HEK293 (cell line): ENCODE measurements around the gene POLR3C.

Experiments
- CTCF ChIA-PET: fragments of 350-600 bp; formaldehyde crosslinking; extraction: SDS; loops from one replicate; lab custom pipeline; 2021; ENCODE audit warnings: antibody characterized with exemption; lab: Yijun Ruan, JAX
- POLR2A ChIA-PET: fragments of 300-600 bp; formaldehyde crosslinking; extraction: SDS; loops from one replicate; lab custom pipeline; 2020; ENCODE audit warnings: antibody characterized with exemption, inconsistent platforms; lab: Yijun Ruan, JAX
- H3K27ac ChIP-seq: fragments of 200-500 bp; sonication (Bioruptor generic); 2 replicates; pipeline ENCODE4 v1.5.1; 2014; ENCODE audit warnings: low read depth, low read length, control low read depth, inconsistent platforms; ENCODE audit errors: extremely low read depth
- H3K36me3 ChIP-seq, 2 experiments: fragments of 200-500 bp in 1 of 2; sonication (Bioruptor generic) in 1 of 2; 1 replicate in 1 of 2; 2 replicates in 1 of 2; pipeline ENCODE4 v1.5.1; 2014 to 2017; ENCODE audit warnings: inconsistent platforms in 2 of 2, low read length in 2 of 2; ENCODE audit not compliant: control insufficient read depth in 2 of 2, insufficient read depth in 1 of 2
- H3K4me1 ChIP-seq: fragments of 200-500 bp; sonication (Bioruptor generic); 2 replicates; pipeline ENCODE4 v1.5.1; 2014; ENCODE audit warnings: mild to moderate bottlenecking, low read length, inconsistent platforms; ENCODE audit not compliant: control insufficient read depth, insufficient read depth
- H3K4me3 ChIP-seq: 2 replicates; pipeline ENCODE4 v1.5.1; 2011; ENCODE audit warnings: low read depth, mild to moderate bottlenecking, control low read depth, low read length, moderate library complexity
- H3K9me3 ChIP-seq: fragments of 200-500 bp; sonication (Bioruptor generic); 2 replicates; pipeline ENCODE4 v1.5.1; 2014; ENCODE audit warnings: low read depth, low read length, inconsistent platforms; ENCODE audit not compliant: control insufficient read depth, insufficient read depth
- SETDB1 ChIP-seq: IDR thresholded peaks from one replicate; pipeline ENCODE4 v1.6.1; 2017; ENCODE audit warnings: mild to moderate bottlenecking, low read length, moderate library complexity, mixed read lengths; ENCODE audit not compliant: insufficient read length
- SP2 ChIP-seq: fragments of 450-650 bp; formaldehyde crosslinking; IDR thresholded peaks from 2 replicates; pipeline ENCODE4 v1.5.1; 2016; ENCODE audit warnings: missing biosample characterization, missing genetic modification characterization
- ZIC2 ChIP-seq: fragments of 450-650 bp; formaldehyde crosslinking; IDR thresholded peaks from 2 replicates; pipeline ENCODE4 v1.5.1; 2016; ENCODE audit warnings: missing biosample characterization, missing genetic modification characterization
- ZNF37A ChIP-seq: fragments of 450-650 bp; IDR thresholded peaks from 2 replicates; pipeline ENCODE4 v1.5.1; 2018; ENCODE audit warnings: missing biosample characterization, missing genetic modification characterization
- ZNF501 ChIP-seq: fragments of 450-650 bp; formaldehyde crosslinking; IDR thresholded peaks from 2 replicates; pipeline ENCODE4 v1.5.1; 2016; ENCODE audit warnings: missing biosample characterization, missing genetic modification characterization
- ZNF510 ChIP-seq: fragments of 450-650 bp; formaldehyde crosslinking; IDR thresholded peaks from 2 replicates; pipeline ENCODE4 v1.5.1; 2018; ENCODE audit warnings: mild to moderate bottlenecking, missing genetic modification characterization, missing biosample characterization; ENCODE audit not compliant: insufficient replicate concordance
- ZNF530 ChIP-seq: fragments of 450-650 bp; formaldehyde crosslinking; IDR thresholded peaks from 2 replicates; pipeline ENCODE4 v1.5.1; 2016; ENCODE audit warnings: low read depth, missing biosample characterization, missing genetic modification characterization
- TF ChIP-seq, protein P1 (sequence below): fragments of 450-650 bp; formaldehyde crosslinking; IDR thresholded peaks from 2 replicates; pipeline ENCODE4 v1.5.1; 2016; ENCODE audit warnings: missing biosample characterization, missing genetic modification characterization
- TF ChIP-seq, protein P2 (sequence below): fragments of 450-650 bp; formaldehyde crosslinking; IDR thresholded peaks from 2 replicates; pipeline ENCODE4 v1.5.1; 2016; ENCODE audit warnings: missing biosample characterization, missing genetic modification characterization
- TF ChIP-seq, protein P3 (sequence below): fragments of 450-650 bp; formaldehyde crosslinking; IDR thresholded peaks from 2 replicates; pipeline ENCODE4 v1.5.1; 2016; ENCODE audit warnings: missing biosample characterization, missing genetic modification characterization
- TF ChIP-seq, protein P4 (sequence below): fragments of 450-650 bp; formaldehyde crosslinking; IDR thresholded peaks from 2 replicates; pipeline ENCODE4 v1.5.1; 2016; ENCODE audit warnings: missing biosample characterization, missing genetic modification characterization, low read depth
- TF ChIP-seq, protein P5 (sequence below): fragments of 450-650 bp; formaldehyde crosslinking; IDR thresholded peaks from 2 replicates; pipeline ENCODE4 v1.5.1; 2016; ENCODE audit warnings: missing biosample characterization, missing genetic modification characterization
- TF ChIP-seq, protein P6 (sequence below): fragments of 450-650 bp; IDR thresholded peaks from 2 replicates; pipeline ENCODE4 v1.5.1; 2018; ENCODE audit warnings: missing biosample characterization, mild to moderate bottlenecking, missing genetic modification characterization
- TF ChIP-seq, protein P7 (sequence below): fragments of 450-650 bp; formaldehyde crosslinking; IDR thresholded peaks from 2 replicates; pipeline ENCODE4 v1.5.1; 2017; ENCODE audit warnings: missing biosample characterization, missing genetic modification characterization

POLR3C gene

DNA sequence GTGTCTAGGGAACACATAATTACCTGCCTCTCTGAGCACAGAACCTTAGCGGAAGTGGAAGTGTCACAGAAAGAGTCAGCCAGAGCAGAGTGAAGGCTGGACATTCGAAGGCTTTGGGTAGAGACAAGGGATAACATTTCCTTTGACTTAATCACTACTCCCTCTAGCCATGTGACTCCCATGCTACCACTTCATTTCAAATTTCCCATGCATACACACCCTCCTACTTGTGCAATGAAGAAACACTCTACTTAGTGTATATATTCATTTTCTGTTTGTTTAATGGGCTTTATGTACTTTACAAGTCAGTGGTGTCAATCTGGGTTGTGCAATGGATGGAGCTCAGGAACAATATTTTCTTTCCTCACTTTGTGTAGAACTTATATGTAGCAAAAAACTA lies 54.7 kb downstream of the POLR3C start:
- H3K4me3 ChIP-seq = no peak overlapping the region
- H3K9me3 ChIP-seq = no peaks in the 10 kb centered on the region
- POLR2A ChIA-PET = interaction anchor here (1.7 kb wide), 1 partner anchor 19 kb away, joined by 5 read pairs; the partner anchor contains the start of gene PIAS3
- CTCF ChIA-PET = interaction anchor here (0.6 to 7.5 kb wide), 4 partner anchors 13 to 33 kb away, joined by 3 to 70 read pairs (median 10); partner anchors contain the start of genes ITGA10 and NUDT17
- no peaks in the 10 kb centered on the region for H3K4me1 ChIP-seq
- H3K27ac ChIP-seq = no peak overlapping the region
- TF ChIP-seq, protein P1, sequence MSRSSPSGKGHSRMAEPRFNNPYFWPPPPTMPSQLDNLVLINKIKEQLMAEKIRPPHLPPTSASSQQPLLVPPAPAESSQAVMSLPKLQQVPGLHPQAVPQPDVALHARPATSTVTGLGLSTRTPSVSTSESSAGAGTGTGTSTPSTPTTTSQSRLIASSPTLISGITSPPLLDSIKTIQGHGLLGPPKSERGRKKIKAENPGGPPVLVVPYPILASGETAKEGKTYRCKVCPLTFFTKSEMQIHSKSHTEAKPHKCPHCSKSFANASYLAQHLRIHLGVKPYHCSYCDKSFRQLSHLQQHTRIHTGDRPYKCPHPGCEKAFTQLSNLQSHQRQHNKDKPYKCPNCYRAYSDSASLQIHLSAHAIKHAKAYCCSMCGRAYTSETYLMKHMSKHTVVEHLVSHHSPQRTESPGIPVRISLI (tag by site-specific recombination) = no peak
- TF ChIP-seq, protein P2, sequence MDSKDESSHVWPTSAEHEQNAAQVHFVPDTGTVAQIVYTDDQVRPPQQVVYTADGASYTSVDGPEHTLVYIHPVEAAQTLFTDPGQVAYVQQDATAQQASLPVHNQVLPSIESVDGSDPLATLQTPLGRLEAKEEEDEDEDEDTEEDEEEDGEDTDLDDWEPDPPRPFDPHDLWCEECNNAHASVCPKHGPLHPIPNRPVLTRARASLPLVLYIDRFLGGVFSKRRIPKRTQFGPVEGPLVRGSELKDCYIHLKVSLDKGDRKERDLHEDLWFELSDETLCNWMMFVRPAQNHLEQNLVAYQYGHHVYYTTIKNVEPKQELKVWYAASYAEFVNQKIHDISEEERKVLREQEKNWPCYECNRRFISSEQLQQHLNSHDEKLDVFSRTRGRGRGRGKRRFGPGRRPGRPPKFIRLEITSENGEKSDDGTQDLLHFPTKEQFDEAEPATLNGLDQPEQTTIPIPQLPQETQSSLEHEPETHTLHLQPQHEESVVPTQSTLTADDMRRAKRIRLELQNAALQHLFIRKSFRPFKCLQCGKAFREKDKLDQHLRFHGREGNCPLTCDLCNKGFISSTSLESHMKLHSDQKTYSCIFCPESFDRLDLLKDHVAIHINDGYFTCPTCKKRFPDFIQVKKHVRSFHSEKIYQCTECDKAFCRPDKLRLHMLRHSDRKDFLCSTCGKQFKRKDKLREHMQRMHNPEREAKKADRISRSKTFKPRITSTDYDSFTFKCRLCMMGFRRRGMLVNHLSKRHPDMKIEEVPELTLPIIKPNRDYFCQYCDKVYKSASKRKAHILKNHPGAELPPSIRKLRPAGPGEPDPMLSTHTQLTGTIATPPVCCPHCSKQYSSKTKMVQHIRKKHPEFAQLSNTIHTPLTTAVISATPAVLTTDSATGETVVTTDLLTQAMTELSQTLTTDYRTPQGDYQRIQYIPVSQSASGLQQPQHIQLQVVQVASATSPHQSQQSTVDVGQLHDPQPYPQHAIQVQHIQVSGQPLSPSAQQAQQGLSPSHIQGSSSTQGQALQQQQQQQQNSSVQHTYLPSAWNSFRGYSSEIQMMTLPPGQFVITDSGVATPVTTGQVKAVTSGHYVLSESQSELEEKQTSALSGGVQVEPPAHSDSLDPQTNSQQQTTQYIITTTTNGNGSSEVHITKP (tag by site-specific recombination) = peak; percentile 37; the same call in 1 of the 2 replicates
- TF ChIP-seq ZNF501 (no peak), ZNF510 (tag by site-specific recombination) (no peak), ZNF530 (tag by site-specific recombination) (no peak)
- TF ChIP-seq, protein P3, sequence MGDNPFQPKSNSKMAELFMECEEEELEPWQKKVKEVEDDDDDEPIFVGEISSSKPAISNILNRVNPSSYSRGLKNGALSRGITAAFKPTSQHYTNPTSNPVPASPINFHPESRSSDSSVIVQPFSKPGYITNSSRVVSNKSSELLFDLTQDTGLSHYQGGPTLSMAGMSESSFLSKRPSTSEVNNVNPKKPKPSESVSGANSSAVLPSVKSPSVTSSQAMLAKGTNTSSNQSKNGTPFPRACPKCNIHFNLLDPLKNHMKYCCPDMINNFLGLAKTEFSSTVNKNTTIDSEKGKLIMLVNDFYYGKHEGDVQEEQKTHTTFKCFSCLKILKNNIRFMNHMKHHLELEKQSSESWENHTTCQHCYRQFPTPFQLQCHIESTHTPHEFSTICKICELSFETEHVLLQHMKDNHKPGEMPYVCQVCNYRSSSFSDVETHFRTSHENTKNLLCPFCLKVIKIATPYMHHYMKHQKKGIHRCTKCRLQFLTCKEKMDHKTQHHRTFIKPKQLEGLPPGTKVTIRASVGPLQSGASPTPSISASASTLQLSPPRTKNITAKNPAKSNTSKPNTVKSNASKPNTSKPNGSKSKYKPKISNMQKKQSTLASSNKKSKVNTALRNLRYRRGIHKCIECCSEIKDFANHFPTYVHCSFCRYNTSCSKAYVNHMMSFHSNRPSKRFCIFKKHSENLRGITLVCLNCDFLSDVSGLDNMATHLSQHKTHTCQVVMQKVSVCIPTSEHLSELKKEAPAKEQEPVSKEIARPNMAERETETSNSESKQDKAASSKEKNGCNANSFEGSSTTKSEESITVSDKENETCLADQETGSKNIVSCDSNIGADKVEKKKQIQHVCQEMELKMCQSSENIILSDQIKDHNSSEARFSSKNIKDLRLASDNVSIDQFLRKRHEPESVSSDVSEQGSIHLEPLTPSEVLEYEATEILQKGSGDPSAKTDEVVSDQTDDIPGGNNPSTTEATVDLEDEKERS (tag by site-specific recombination) = no peak
- no peaks in the 10 kb centered on the region for H3K36me3 ChIP-seq

DNA sequence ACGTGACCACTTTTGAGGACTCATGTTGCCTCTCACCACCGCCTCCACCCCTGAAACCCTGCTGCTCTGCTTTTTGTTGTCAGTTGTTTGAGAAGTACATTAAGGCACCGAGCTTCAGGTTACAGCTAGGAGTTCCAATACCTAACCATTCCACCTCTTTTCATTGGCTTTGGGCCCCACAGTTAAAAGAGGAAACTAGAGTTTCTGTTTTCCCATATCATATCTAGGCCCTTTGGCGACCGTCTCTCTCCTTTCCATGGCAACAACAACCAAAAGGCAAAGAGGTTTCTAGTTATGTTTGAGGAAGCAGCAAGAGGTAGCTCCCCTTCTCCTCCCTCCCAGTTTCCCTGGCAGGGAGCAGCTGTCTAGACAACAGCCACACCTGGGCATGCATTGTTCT lies 55.8 kb downstream of the POLR3C start:
- H3K4me1 ChIP-seq = no peaks in the 10 kb centered on the region
- CTCF ChIA-PET = interaction anchor here (0.9 to 7.5 kb wide), 3 partner anchors 12 to 34 kb away, joined by 5 to 70 read pairs (median 17); partner anchors contain the start of gene NUDT17
- no peaks in the 10 kb centered on the region for H3K9me3 ChIP-seq
- TF ChIP-seq, protein P4, sequence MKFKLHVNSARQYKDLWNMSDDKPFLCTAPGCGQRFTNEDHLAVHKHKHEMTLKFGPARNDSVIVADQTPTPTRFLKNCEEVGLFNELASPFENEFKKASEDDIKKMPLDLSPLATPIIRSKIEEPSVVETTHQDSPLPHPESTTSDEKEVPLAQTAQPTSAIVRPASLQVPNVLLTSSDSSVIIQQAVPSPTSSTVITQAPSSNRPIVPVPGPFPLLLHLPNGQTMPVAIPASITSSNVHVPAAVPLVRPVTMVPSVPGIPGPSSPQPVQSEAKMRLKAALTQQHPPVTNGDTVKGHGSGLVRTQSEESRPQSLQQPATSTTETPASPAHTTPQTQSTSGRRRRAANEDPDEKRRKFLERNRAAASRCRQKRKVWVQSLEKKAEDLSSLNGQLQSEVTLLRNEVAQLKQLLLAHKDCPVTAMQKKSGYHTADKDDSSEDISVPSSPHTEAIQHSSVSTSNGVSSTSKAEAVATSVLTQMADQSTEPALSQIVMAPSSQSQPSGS (tag by site-specific recombination) = no peak
- TF ChIP-seq ZNF37A (tag by site-specific recombination) = no peak
- TF ChIP-seq, protein P5, sequence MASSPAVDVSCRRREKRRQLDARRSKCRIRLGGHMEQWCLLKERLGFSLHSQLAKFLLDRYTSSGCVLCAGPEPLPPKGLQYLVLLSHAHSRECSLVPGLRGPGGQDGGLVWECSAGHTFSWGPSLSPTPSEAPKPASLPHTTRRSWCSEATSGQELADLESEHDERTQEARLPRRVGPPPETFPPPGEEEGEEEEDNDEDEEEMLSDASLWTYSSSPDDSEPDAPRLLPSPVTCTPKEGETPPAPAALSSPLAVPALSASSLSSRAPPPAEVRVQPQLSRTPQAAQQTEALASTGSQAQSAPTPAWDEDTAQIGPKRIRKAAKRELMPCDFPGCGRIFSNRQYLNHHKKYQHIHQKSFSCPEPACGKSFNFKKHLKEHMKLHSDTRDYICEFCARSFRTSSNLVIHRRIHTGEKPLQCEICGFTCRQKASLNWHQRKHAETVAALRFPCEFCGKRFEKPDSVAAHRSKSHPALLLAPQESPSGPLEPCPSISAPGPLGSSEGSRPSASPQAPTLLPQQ = peak; percentile 80
- no peak for TF ChIP-seq SP2
- TF ChIP-seq ZIC2 (tag by site-specific recombination) = no peak
- no peak for TF ChIP-seq SETDB1
- TF ChIP-seq, protein P6, sequence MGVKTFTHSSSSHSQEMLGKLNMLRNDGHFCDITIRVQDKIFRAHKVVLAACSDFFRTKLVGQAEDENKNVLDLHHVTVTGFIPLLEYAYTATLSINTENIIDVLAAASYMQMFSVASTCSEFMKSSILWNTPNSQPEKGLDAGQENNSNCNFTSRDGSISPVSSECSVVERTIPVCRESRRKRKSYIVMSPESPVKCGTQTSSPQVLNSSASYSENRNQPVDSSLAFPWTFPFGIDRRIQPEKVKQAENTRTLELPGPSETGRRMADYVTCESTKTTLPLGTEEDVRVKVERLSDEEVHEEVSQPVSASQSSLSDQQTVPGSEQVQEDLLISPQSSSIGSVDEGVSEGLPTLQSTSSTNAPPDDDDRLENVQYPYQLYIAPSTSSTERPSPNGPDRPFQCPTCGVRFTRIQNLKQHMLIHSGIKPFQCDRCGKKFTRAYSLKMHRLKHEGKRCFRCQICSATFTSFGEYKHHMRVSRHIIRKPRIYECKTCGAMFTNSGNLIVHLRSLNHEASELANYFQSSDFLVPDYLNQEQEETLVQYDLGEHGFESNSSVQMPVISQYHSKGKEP = no peak
- TF ChIP-seq, protein P7, sequence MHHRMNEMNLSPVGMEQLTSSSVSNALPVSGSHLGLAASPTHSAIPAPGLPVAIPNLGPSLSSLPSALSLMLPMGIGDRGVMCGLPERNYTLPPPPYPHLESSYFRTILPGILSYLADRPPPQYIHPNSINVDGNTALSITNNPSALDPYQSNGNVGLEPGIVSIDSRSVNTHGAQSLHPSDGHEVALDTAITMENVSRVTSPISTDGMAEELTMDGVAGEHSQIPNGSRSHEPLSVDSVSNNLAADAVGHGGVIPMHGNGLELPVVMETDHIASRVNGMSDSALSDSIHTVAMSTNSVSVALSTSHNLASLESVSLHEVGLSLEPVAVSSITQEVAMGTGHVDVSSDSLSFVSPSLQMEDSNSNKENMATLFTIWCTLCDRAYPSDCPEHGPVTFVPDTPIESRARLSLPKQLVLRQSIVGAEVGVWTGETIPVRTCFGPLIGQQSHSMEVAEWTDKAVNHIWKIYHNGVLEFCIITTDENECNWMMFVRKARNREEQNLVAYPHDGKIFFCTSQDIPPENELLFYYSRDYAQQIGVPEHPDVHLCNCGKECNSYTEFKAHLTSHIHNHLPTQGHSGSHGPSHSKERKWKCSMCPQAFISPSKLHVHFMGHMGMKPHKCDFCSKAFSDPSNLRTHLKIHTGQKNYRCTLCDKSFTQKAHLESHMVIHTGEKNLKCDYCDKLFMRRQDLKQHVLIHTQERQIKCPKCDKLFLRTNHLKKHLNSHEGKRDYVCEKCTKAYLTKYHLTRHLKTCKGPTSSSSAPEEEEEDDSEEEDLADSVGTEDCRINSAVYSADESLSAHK (tag by site-specific recombination) = 0 out of 2 replicates have a peak, but pooled peaks have one; percentile 57
- no peak overlapping the region for H3K4me3 ChIP-seq
- no peaks in the 10 kb centered on the region for H3K36me3 ChIP-seq
- no peak overlapping the region for H3K27ac ChIP-seq
- POLR2A ChIA-PET = interaction anchor here (1.0 kb wide), 1 partner anchor 21 kb away, joined by 5 read pairs; the partner anchor contains the start of gene PIAS3
